CD4-positive, alpha-beta T cell treated with Interleukin-12 subunit alpha and Interleukin-12 subunit beta, for 1 hour (primary cell): ENCODE results near the gene TAPBP.
"Not testable (repeated sequence)": the region's sequence is repeated elsewhere in the genome, so short reads cannot be mapped to it uniquely, and the experiment has no call there.

Experiments
- DNase-seq: peaks from one replicate; pipeline ENCODE4 v3.0.0-alpha.2; 2020

The TAPBP gene

DNA sequence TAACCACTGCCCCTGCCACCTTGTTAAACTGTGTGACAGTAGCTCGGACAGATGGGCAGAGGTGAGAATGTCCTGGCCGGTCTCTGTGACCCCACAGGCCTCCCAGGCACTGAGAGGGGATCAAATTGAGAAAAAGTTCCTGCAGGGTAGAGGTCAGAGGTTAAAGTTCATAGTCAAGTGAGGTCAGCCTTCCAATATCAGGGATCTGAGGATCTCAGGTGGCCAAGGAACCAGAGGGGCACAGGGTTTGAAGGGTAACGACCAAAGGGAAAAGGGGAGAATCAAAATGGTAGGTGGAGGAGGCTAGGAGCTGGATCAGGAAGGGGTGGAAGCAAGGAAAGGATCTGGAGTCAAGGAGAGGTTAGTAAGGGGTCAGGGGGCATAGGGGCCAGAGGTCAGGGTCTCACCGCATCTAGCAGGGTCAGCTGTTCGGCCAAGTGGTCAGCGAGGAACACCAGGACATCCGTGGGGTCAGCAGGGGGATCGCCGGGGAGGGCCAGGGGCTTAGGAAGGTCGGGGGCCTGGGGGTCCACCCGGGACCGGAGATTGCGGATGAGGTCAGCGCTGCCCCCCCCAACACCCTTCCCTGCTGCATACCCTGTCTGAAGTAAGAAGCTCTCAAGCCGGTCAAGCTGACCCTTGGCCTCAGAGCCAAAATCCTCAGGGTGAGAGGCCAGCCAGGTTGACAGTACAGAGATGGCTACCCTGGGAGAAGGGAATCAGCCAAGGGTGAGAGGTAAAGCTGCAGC, 18.1 kb downstream of the TAPBP start:
- DNase-seq = no peak

- no peak for DNase-seq
These were observed 19.6 kb downstream of the TAPBP start for GRCh38 chr6:33294086-33294823.

- DNase-seq = no peak
These were observed 20.7 kb downstream of the TAPBP start for GRCh38 chr6:33292996-33293682.

- no peak for DNase-seq
These were observed 23.4 kb downstream of the TAPBP start for GRCh38 chr6:33290459-33290858.

DNA sequence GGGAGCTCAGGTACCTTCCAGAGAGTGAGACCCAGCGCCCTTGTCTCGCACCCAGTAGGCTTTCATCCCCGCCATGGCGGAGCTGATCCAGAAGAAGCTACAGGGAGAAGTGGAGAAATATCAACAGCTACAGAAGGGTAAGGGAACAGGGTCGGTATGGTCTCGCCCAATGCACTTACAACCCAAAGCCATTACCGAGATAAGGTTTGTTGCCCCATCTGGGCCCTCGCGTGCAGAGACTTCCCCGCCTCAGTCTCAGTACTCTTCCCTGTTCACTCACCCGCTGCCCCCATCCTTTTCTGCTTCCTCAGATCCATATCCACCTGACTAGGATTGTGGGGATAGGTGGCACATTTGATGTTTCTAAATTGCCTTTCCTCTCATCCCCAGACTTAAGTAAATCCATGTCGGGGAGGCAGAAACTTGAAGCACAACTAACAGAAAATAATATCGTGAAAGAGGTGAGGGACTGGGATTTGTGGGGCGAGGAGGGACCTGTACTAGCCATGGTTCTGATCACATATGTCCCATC, 24.0 kb downstream of the TAPBP start:
- DNase-seq = no peak

- peak; percentile 87 for DNase-seq
These were observed 24.7 kb downstream of the TAPBP start, which contains the start of the genes PFDN6 and WDR46 for GRCh38 chr6:33288921-33289783. TSS of gene PFDN6 (plus strand) at chr6:33289601. CDS start at chr6:33289857, 256 bp downstream. TSS of gene WDR46 (minus strand) at chr6:33289239. CDS start at chr6:33289170, 69 bp downstream.

DNA sequence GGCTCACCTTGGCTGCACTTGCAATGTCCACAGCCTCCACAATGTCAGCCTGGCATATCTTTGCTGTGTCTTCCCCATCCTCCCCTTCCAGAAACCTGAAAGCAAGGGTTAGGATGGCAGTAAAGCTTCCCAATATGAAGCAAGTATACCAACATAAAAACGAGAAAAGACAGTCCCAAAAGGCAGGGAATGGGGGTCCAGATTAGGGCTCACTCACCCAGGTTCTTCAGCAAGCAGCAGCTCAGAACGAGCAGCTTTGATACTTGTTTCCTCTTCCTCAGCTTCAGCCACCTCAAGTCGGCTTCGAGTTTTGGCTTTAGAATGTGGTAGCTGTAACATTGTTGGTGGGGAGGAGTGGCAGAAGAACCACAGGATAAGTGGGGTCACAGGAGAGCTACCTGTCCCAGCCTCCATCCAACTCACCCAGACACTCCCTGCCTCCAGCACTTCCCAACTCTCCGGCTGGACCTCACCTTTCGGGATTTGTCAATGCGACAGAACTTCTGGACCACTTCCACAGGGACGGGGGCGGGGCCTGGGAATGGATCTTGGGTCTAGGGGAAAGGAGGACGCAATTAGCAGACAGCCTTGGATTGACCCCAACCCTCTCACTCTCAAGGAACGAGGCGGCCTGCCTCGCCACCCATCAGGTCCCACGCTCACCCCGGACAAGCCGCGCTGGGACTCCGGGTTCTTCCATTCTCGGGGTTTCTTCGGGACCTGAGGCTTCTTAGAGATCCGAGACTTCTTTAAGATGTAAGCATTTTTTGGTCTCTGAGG, 25.5 kb downstream of the TAPBP start:
- DNase-seq = no peak

DNA sequence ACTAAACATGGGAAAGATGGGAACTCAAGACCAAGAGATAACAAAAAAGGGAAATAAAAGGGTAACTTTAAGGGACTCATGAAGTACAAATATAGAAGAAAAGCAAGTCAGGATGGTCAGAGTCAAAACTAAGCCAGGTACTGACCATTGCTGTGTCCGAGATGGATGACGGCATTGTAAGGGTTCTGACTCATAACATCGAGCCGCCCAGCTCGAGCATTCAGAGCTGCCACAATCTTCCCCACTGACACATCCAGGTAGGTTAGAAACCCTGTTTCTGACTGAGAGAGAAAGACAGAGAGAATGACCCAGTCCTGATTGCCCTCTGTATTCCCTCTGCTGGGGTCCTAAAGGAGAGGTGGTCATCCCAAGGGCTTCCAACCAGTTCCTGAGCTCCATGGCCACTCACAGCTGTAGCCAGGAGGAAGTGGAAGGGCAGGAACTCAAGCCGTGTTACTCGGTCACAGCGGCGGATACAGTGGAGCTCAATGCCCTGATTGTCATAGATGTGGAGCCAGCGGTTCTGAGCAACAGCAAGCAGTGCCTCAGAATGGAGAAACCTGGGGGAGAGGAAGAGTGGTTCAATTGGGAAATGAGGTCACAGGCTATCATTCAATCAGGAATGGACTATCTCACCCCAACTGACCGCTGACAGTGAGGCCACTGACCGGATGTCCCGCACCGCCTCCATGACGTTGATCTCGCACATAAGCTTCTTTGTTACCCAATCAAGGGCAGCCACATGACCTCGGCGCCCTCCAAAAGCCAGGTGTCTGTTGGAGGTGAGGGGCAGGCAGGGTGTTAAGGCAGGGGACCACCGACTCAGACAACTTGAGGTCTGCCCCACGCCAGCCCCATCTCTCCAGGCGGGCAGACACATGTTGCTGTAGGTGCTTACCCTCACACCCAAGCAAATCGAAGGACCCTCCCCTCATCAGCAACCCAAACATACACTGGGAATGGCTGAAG, 26.6 kb downstream of the TAPBP start:
- DNase-seq = no peak

GRCh38 chr6:33285214-33285613, 28.7 kb downstream of the TAPBP start:
- not testable (repeated sequence) for DNase-seq

GRCh38 chr6:33280539-33280938, 33.3 kb downstream of the TAPBP start:
- DNase-seq = no peak

DNA sequence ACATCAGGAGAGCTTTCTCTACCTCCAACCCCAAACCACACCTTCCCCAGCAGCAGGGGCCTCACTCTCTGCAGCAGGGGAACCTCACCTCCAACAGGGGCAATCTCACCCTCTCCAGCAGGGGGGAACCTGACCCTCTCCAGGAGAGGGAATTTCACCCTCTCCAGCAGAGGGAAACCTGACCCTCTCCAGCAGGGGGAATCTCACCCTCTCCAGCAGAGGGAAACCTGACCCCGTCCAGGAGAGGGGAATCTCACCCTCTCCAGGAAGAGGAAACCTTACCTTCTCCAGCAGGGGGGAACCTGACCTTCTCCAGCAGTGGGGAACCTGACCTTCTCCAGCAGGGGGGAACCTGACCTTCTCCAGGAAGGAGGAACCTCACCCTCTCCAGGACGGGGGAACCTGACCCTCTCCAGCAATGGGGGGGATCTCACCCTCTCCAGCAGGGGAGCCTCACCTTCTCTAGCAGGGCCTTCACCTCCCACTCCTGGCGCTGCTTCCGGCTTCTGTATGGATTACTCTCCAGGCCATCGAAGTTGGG, 33.8 kb downstream of the TAPBP start:
- no peak for DNase-seq

DNA sequence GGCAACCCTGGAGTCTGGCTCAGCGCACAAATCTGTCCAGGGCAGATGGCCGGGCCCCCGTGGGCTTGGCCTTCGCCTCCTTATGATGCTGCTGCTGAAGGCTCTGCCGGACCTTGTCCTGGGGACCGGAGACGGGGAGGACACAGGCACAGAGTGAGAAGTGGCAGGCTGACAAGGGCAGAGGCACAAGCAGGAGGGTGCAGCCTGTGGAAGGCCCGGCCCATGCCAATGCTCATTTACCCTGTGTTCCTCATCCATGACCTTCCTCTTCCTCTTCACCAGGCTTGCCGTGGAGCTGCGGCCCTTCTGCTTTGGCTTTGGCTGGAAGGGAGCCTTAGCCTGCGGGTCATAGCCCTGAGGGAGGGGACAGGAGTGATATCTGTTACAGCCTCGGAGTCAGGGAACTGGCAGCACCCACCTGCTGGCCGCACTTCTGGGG, 34.6 kb downstream of the TAPBP start:
- no peak for DNase-seq

DNA sequence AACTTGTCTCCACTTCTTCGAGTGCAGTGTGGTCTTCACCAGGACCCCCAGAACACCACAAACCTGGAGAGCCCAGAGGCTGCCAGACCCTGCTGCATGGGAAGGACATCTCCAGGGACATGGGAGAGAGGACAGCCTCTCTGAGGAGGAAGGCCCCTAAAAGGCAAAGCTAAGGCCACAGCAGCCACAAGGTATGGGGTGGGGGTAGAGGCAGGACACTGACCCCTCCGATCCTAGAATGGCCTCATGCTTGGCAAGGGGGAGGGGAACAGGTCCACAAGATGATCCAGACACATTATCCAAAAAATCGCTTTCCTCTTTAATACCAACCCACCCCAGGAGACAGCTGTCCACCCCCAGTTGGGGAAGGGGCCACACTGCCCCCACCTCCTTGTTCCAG, 35.1 kb downstream of the TAPBP start:
- no peak for DNase-seq

- DNase-seq = no peak
These were observed 35.5 kb downstream of the TAPBP start for GRCh38 chr6:33278392-33278741.

DNA sequence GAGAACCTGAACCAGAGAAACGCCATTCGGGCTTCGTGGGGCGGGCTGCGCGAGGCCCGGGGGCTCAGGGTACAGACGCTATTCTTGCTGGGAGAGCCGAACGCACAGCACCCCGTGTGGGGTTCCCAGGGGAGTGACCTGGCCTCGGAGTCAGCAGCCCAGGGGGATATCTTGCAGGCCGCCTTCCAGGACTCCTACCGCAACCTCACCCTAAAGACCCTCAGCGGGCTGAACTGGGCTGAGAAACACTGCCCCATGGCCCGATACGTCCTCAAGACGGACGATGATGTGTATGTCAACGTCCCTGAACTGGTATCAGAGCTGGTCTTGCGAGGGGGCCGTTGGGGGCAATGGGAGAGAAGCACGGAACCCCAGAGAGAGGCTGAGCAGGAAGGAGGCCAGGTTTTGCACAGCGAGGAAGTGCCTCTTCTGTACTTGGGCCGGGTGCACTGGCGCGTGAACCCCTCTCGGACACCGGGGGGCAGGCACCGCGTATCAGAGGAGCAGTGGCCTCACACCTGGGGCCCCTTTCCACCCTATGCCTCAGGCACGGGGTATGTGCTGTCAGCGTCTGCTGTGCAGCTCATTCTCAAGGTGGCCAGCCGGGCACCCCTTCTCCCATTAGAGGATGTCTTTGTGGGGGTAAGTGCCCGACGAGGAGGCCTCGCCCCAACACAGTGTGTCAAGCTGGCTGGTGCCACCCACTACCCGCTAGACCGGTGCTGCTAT, 36.1 kb downstream of the TAPBP start:
- DNase-seq = peak; percentile 36

GRCh38 chr6:33276864-33277662, 36.8 kb downstream of the TAPBP start, which contains the start of gene B3GALT4:
TSS of gene B3GALT4 (plus strand) at chr6:33277123. CDS start at chr6:33277420, 297 bp downstream.
- peak; percentile 79 for DNase-seq

DNA sequence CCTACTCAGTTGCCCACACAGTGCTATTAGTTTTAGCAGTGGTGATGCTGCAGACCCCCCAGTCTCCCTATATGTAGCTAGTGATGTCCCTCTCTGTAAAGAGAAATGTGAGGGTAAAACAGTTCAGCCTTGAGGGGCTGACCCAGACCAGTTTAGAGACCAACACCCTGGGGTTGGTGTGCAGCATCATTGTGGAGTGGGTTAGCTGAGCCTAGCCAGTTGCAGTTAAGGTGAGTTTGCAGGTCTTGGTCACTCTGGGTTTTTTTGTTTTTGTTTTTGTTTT, 37.4 kb downstream of the TAPBP start:
- DNase-seq = no peak

DNA sequence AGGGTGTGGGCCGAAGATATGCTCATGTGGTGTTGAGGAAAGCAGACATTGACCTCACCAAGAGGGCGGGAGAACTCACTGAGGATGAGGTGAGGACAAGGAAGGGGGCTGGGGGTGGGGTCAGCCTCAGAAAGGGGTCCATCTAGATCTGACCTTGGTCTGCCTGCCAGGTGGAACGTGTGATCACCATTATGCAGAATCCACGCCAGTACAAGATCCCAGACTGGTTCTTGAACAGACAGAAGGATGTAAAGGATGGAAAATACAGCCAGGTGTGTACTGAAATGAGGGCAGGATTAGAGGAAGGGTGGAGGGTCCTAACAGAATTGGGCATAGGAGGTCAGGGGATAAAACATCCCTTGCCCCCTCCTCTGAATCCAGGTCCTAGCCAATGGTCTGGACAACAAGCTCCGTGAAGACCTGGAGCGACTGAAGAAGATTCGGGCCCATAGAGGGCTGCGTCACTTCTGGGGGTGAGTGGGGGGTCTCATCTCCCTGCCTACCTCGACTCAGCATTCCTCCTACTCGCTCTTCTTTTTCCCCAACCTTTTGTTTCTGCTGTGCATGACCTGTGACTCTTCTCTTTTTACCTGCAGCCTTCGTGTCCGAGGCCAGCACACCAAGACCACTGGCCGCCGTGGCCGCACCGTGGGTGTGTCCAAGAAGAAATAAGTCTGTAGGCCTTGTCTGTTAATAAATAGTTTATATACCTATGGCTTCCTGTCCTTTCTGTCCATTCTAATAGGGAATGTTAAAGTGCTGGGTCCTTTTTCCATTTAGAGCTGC, 37.9 kb downstream of the TAPBP start:
- DNase-seq = not testable (repeated sequence)
